Muscle of back (tissue), 11 donors: Measurements from ENCODE around the gene TLX2. TPM values are rescaled to one million over a fixed set of nuclear protein-coding genes. Genes with fewer than 3 reads are reported as not detected.

ENCODE experiments used
- DNase-seq, 3 donors: peaks; one replicate each; pipeline versions ENCODE4 v3.0.0 to v3.0.0-alpha.2; 2013
- polyA plus RNA-seq, 10 donors: library from polyadenylated mRNA; unstranded; fragments of 120-200 nt; gene quantifications; one replicate each; pipeline ENCODE4 v1.2.1, GENCODE V29; 2013; ENCODE audit not compliant: insufficient read length in 10 of 10

The TLX2 gene
- polyA plus RNA-seq, 10 donors = 0.08 to 0.14 TPM; not detected in 8

GRCh38 chr2:74496997-74497776 lies 17.1 kb upstream of the TLX2 start:
- DNase-seq = no peak

GRCh38 chr2:74497777-74498499 lies 16.3 kb upstream of the TLX2 start:
- peak in 1 of 3 donors; percentile 62 for DNase-seq

- DNase-seq = peak in 1 of 3 donors; percentile 56
Observed at GRCh38 chr2:74498500-74499266, 15.6 kb upstream of the TLX2 start.

GRCh38 chr2:74499267-74499939 lies 14.8 kb upstream of the TLX2 start, which contains the start of gene LBX2:
TSS of gene LBX2 (minus strand) at chr2:74499603. CDS start at chr2:74499537, 66 bp downstream.
- peak in 1 of 3 donors; percentile 86 for DNase-seq

GRCh38 chr2:74499940-74500577 lies 14.2 kb upstream of the TLX2 start:
- no peak for DNase-seq

- DNase-seq = no peak
Observed at GRCh38 chr2:74500578-74500946, 13.7 kb upstream of the TLX2 start.

GRCh38 chr2:74501335-74502071 lies 12.7 kb upstream of the TLX2 start:
- DNase-seq = peak in 1 of 3 donors; percentile 73

- peak in 1 of 3 donors; percentile 67 for DNase-seq
Observed at GRCh38 chr2:74502147-74502719, 12.0 kb upstream of the TLX2 start.

GRCh38 chr2:74502720-74503505 lies 11.3 kb upstream of the TLX2 start:
- DNase-seq = peak; percentile 72 to 90 (median 79)

- no peak for DNase-seq
Observed at GRCh38 chr2:74503506-74504475, 10.5 kb upstream of the TLX2 start.

GRCh38 chr2:74504591-74504990 lies 9.7 kb upstream of the TLX2 start:
- no peak for DNase-seq

- no peak for DNase-seq
Observed at GRCh38 chr2:74505448-74506246, 8.6 kb upstream of the TLX2 start.

- peak; percentile 98 to 100 (median 99) for DNase-seq
Observed at GRCh38 chr2:74507145-74507925, 6.9 kb upstream of the TLX2 start, which contains the start of gene PCGF1. TSS of gene PCGF1 (minus strand) at chr2:74507695. CDS start at chr2:74507668, 27 bp downstream.

- peak in 1 of 3 donors; percentile 74 for DNase-seq
Observed at GRCh38 chr2:74507926-74508520, 6.2 kb upstream of the TLX2 start.

GRCh38 chr2:74510272-74510671 lies 4.0 kb upstream of the TLX2 start:
- DNase-seq = no peak
